Natural killer cell treated with Interleukin-12 subunit alpha and Interleukin-12 subunit beta and Interleukin-15 and Interleukin-18, amount 100 ng/mL, for 72 hours (primary cell): ENCODE results near the gene L2HGDH. TPM values are rescaled to one million over a fixed set of nuclear protein-coding genes. Genes with fewer than 3 reads are reported as not detected.

ENCODE experiments used
- ATAC-seq, 2 donors: fragments of 150-1000 bp; cut with Tn5 transposase in 1 of 2; sonication (Bioruptor Pico), chemical (Tn5 transposase) in 1 of 2; 2 replicates each; pipeline ENCODE4 v1.10.0; 2021
- DNase-seq: peaks from one replicate; pipeline ENCODE4 v3.0.0; 2022; ENCODE audit warnings: low spot score
- H3K27ac Mint-ChIP-seq, 2 donors: 1 replicate in 1 of 2; 2 replicates in 1 of 2; pipeline ENCODE4 v1.8.0; 2022; ENCODE audit warnings: mixed read lengths in 2 of 2, mild to moderate bottlenecking in 1 of 2, moderate library complexity in 1 of 2
- H3K27me3 Mint-ChIP-seq, 2 donors: 1 replicate in 1 of 2; 2 replicates in 1 of 2; pipeline ENCODE4 v1.8.0; 2022; ENCODE audit warnings: mixed read lengths in 2 of 2
- H3K36me3 Mint-ChIP-seq: one replicate; pipeline ENCODE4 v1.8.0; 2022; ENCODE audit warnings: mixed read lengths
- H3K4me1 Mint-ChIP-seq, 2 donors: 1 replicate in 1 of 2; 2 replicates in 1 of 2; pipeline ENCODE4 v1.8.0; 2022; ENCODE audit warnings: low read depth in 2 of 2, mixed read lengths in 2 of 2, mild to moderate bottlenecking in 1 of 2
- H3K4me3 Mint-ChIP-seq: one replicate; pipeline ENCODE4 v1.8.0; 2022; ENCODE audit warnings: mixed read lengths
- H3K9me3 Mint-ChIP-seq: 2 replicates; pipeline ENCODE4 v1.8.0; 2022; ENCODE audit warnings: mixed read lengths
- total RNA-seq, 2 donors: library from RNA; stranded (reverse); gene quantifications; one replicate each; pipeline ENCODE4 v1.2.3, GENCODE V29; 2022

L2HGDH gene
- total RNA-seq, 2 donors from 2014 or later, result 14.2 to 15.4 TPM

DNA sequence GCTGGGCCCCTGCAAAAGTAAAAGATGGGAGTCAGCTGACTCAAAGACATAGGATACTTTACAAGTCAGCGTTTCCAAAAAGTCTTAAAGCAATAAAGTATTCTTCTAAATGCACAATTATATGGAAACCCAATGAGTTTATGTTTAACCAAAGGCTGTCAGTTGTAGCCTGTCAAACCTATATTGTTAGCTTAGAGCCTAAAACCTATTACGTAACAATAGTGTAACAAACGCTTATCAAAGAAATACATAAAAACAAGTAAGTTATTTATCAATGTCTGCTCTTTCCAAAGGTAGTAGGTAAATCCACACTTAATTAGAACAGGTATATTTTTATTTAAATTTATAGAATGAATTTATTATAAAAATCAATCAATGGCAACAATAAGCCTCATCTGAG lies 64.8 kb downstream of the L2HGDH start:
- DNase-seq (no peak), ATAC-seq (no peak)
- Mint-ChIP-seq H3K27me3 (no peaks in the 10 kb centered on the region), H3K36me3 (peaks cover 4% of the 10 kb centered on the region), H3K4me1 (peaks cover 0 to 3% of the 10 kb centered on the region in 2 donors), H3K27ac (no peak overlapping the region), H3K4me3 (no peak overlapping the region), H3K9me3 (no peaks in the 10 kb centered on the region)

DNA sequence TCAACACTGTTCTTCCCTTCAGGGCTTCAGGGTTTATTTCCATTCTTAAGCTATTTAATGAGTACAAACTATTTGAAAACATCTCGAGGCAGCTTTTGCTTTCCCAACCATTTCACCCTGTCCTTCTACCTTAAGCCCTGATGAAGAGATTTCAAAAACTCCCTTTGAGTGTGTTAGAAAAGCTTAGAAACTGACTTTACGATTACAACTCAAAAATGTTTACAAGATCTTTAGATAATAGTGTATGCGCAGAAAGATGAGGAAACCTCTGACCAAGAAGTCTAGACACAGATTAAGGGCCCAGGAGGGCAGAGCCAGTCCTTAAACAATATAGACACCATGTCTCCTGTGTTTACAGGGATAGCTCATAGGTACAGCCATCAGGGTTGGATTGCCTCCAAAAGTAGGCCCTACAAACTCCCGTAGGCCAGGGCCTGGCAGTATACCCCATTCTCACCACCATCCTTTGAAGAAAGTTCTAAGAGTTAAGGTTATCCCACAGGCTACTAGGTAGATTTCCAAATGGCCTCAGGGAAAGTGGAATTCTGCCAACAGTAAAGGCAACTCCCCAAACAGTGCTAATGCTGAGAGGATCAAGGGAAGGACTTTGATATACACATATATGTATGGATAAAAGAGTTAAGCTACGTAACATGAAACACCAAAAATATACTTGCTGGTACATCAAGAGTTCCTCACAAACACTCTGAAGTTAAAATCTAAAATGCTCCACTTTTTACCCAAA lies 69.3 kb downstream of the L2HGDH start:
- no peak for ATAC-seq
- Mint-ChIP-seq H3K4me1 (no peaks in the 10 kb centered on the region), H3K27ac (peak overlapping the region in 1 of 2 donors; percentile 22), H3K4me3 (no peak overlapping the region), H3K27me3 (no peaks in the 10 kb centered on the region), H3K9me3 (no peaks in the 10 kb centered on the region), H3K36me3 (no peaks in the 10 kb centered on the region)
- DNase-seq, result no peak

- ATAC-seq, result no peak
- no peaks in the 10 kb centered on the region for H3K27me3 Mint-ChIP-seq
- H3K36me3 Mint-ChIP-seq, result no peaks in the 10 kb centered on the region
- DNase-seq, result no peak
- H3K4me1 Mint-ChIP-seq, result no peaks in the 10 kb centered on the region
- H3K27ac Mint-ChIP-seq, result peak overlapping the region in 1 of 2 donors; percentile 22
- H3K9me3 Mint-ChIP-seq, result no peaks in the 10 kb centered on the region
- no peak overlapping the region for H3K4me3 Mint-ChIP-seq
Observed at GRCh38 chr14:50242096-50242495, 69.9 kb downstream of the L2HGDH start.

DNA sequence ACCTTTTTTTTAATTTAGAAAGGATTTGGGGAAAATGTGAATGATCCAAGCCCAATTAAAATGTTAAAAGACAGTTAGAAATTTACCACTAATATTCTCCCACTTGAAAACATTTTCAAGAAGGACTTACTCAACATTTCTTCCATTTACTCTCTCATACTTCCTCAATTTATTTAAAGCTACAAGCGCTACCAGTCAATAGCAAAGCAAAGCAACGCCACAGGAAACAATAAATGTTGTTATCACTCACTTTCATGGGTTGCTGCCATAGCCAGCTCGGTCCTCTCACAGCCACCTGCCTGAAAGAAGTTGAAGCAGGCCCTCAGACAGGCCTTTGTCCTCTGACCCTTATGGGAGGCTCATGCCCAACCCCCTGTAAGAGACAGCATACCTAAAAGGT lies 74.6 kb downstream of the L2HGDH start:
- no peak for DNase-seq
- Mint-ChIP-seq H3K27me3 (no peaks in the 10 kb centered on the region), H3K9me3 (no peaks in the 10 kb centered on the region), H3K4me1 (peaks cover 3% of the 10 kb centered on the region in 2 donors), H3K4me3 (no peak overlapping the region), H3K27ac (no peak overlapping the region), H3K36me3 (no peaks in the 10 kb centered on the region)
- no peak for ATAC-seq

- H3K27ac Mint-ChIP-seq, result peak overlapping the region in 1 of 2 donors; percentile 32
- H3K36me3 Mint-ChIP-seq, result no peaks in the 10 kb centered on the region
- H3K4me3 Mint-ChIP-seq, result peak overlapping the region; percentile 32
- ATAC-seq, result no peak
- no peak for DNase-seq
- H3K9me3 Mint-ChIP-seq, result no peaks in the 10 kb centered on the region
- H3K4me1 Mint-ChIP-seq, result peaks cover 19 to 25% of the 10 kb centered on the region in 2 donors
- H3K27me3 Mint-ChIP-seq, result no peaks in the 10 kb centered on the region
Observed at GRCh38 chr14:50233951-50234250, 78.1 kb downstream of the L2HGDH start.

DNA sequence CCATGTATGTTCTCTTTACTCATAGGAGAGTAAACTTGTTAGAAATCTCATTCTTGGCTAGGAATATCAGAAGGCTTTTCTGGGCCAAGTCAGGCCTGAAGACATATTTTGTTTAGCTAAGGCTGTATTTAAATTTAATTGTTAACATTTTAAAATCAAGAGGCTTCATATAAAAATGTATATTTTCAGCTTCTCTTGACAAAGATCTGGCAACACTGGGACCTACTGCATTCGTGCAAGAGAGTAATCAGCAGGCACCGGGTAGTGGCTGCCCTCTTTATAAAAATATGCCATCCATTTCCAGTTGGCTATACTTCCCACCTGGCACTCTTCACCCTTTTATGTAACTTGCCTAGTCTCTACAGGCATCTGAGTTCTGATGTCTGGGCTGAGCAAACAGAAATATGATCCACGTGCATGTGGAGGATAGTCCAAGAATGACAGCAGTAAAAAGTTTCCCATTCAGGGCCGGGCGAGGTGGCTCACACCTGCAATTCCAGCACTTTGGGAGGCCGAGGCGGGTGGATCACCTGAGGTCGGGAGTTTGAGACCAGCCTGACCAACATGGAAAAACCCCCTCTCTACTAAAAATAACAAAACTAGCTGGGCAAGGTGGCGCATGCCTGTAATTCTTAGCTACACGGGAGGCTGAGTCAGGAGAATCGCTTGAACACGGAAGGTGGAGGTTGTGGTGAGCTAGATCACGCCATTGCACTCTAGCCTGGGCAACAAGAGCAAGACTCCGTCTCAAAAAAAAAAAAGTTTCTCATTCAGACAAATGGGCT lies 78.7 kb downstream of the L2HGDH start:
- no peaks in the 10 kb centered on the region for H3K27me3 Mint-ChIP-seq
- H3K9me3 Mint-ChIP-seq, result no peaks in the 10 kb centered on the region
- H3K4me1 Mint-ChIP-seq, result peaks cover 23 to 30% of the 10 kb centered on the region in 2 donors
- peak overlapping the region in 1 of 2 donors; percentile 62 for H3K27ac Mint-ChIP-seq
- no peak for DNase-seq
- H3K4me3 Mint-ChIP-seq, result peak overlapping the region; percentile 75
- ATAC-seq, result no peak
- H3K36me3 Mint-ChIP-seq, result no peaks in the 10 kb centered on the region

DNA sequence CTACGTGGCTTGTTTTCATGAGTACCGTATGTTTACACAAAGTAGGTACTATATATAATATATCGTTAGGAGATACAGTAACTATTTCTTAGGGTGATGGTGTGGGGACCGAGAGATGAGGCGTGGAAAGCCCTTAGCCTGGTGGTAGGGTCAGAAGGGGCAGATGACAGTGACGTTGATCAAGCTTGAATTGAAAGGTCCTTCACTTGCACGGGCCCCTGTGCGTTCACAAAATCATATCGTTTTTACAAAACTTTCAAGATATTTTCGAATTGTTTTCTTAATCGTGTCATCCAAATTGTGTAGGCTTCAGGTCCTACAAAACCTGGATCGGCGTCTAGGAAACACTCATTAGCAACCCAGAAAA lies 79.8 kb downstream of the L2HGDH start:
- Mint-ChIP-seq H3K4me1 (peaks cover 25 to 32% of the 10 kb centered on the region in 2 donors), H3K27ac (peak overlapping the region; percentile 62 to 92), H3K9me3 (no peaks in the 10 kb centered on the region), H3K4me3 (peak overlapping the region; percentile 75), H3K27me3 (no peaks in the 10 kb centered on the region), H3K36me3 (no peaks in the 10 kb centered on the region)
- ATAC-seq, result no peak
- DNase-seq, result no peak

- Mint-ChIP-seq H3K27me3 (no peaks in the 10 kb centered on the region), H3K36me3 (no peaks in the 10 kb centered on the region), H3K9me3 (no peaks in the 10 kb centered on the region), H3K4me3 (peak within 1 kb of the TSS; percentile 86), H3K27ac (peak within 1 kb of the TSS; percentile 88 to 97), H3K4me1 (peaks cover 28 to 34% of the 10 kb centered on the region in 2 donors)
- DNase-seq, result peak; percentile 93
- peak; percentile 93 to 94 for ATAC-seq
Observed at GRCh38 chr14:50231475-50232275, 80.4 kb downstream of the L2HGDH start, which contains the start of gene SOS2. SOS2 (minus strand) TSS chr14:50231578; CDS start chr14:50231283, 295 bp downstream.

- no peaks in the 10 kb centered on the region for H3K9me3 Mint-ChIP-seq
- no peaks in the 10 kb centered on the region for H3K36me3 Mint-ChIP-seq
- no peaks in the 10 kb centered on the region for H3K27me3 Mint-ChIP-seq
- peaks cover 35 to 42% of the 10 kb centered on the region in 2 donors for H3K4me1 Mint-ChIP-seq
- peak; percentile 68 for DNase-seq
- peak overlapping the region; percentile 86 for H3K4me3 Mint-ChIP-seq
- peak overlapping the region; percentile 88 to 97 for H3K27ac Mint-ChIP-seq
- peak; percentile 55 to 58 for ATAC-seq
Observed at GRCh38 chr14:50230701-50231474, 81.1 kb downstream of the L2HGDH start.

DNA sequence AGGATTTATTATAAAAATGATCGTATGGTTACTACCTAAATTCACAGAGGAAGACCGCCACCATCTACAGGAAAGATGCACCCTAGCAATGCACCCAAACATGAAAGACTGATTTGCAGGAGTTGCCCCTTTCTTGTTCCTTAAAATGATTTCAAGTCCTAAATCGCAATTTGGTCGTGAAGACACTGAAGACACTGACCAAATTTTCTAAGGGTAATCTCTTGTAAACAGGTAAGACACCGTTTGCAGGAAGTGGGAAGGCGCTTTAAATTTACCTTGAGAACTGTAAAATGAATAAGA lies 81.7 kb downstream of the L2HGDH start:
- Mint-ChIP-seq H3K4me3 (peak overlapping the region; percentile 86), H3K27me3 (no peaks in the 10 kb centered on the region), H3K27ac (peak overlapping the region; percentile 88 to 97), H3K4me1 (peaks cover 40 to 47% of the 10 kb centered on the region in 2 donors), H3K36me3 (no peaks in the 10 kb centered on the region), H3K9me3 (no peaks in the 10 kb centered on the region)
- ATAC-seq (no peak), DNase-seq (no peak)

DNA sequence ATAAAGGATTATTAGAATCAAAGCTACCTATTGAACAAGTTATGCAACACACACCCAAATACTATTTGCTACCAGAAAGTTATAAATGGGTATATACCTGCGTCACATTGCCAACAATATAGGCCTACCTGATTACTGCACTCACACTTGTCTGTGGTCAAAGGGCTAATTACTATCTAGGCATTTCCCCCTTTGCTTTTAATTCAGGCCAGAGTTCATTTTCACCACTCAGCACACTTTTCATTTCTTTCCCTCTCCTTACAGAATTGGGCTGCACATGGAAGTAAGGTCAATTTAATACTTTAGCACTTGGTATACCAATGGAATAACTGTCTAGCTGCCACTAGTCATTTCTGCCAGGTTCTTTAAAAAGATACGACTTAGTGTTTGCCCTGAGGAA lies 82.3 kb downstream of the L2HGDH start:
- ATAC-seq, result no peak
- DNase-seq, result no peak
- peaks cover 40 to 51% of the 10 kb centered on the region in 2 donors for H3K4me1 Mint-ChIP-seq
- no peaks in the 10 kb centered on the region for H3K27me3 Mint-ChIP-seq
- peak overlapping the region; percentile 88 to 97 for H3K27ac Mint-ChIP-seq
- H3K9me3 Mint-ChIP-seq, result no peaks in the 10 kb centered on the region
- peak overlapping the region; percentile 86 for H3K4me3 Mint-ChIP-seq
- no peaks in the 10 kb centered on the region for H3K36me3 Mint-ChIP-seq

- Mint-ChIP-seq H3K27ac (no peak overlapping the region), H3K4me1 (peaks cover 44 to 55% of the 10 kb centered on the region in 2 donors), H3K36me3 (no peaks in the 10 kb centered on the region), H3K4me3 (no peak overlapping the region), H3K9me3 (no peaks in the 10 kb centered on the region), H3K27me3 (no peaks in the 10 kb centered on the region)
- no peak for ATAC-seq
- DNase-seq, result no peak
Observed at GRCh38 chr14:50228313-50228712, 83.7 kb downstream of the L2HGDH start.

DNA sequence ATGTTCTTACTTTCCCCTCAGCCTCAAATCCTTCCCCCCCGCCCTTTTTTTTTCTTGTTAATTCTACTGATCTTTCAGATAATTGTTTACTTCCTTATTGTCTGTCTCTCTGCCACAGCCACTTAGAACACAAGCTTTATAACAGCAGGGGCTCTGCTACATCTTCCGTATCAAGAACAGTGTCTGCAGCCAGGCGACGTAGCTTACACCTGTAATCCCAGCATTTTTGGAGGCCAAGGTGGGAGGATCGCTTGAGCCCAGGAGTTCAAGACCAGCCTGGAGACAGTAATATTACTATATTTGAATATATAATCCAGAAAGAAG lies 86.1 kb downstream of the L2HGDH start:
- no peak for DNase-seq
- Mint-ChIP-seq H3K27me3 (no peaks in the 10 kb centered on the region), H3K4me1 (peaks cover 51 to 61% of the 10 kb centered on the region in 2 donors), H3K9me3 (no peaks in the 10 kb centered on the region), H3K4me3 (no peak overlapping the region), H3K36me3 (no peaks in the 10 kb centered on the region), H3K27ac (peak overlapping the region; percentile 37 to 65)
- ATAC-seq, result no peak
